GM10248 (cell line): ENCODE results near the gene ZNF396.

Source experiments
- CTCF ChIA-PET: fragments of 300-600 bp; sonication (Branson Sonifier 250); formaldehyde crosslinking; extraction: SDS; loops from one replicate; lab custom pipeline; 2021; ENCODE audit warnings: antibody characterized with exemption; lab: Yijun Ruan, JAX
- POLR2A ChIA-PET: fragments of 350-650 bp; sonication (Branson Sonifier 250); formaldehyde crosslinking; extraction: SDS; loops from one replicate; lab custom pipeline; 2020; ENCODE audit warnings: antibody characterized with exemption; lab: Yijun Ruan, JAX
- DNase-seq: peaks from one replicate; pipeline ENCODE4 v3.0.0; 2012; ENCODE audit errors: extremely low spot score
- TF ChIP-seq, protein P1 (sequence below): IDR thresholded peaks from 2 replicates; pipeline ENCODE4 v1.5.1; 2012; ENCODE audit warnings: mild to moderate bottlenecking, low read depth; ENCODE audit errors: extremely low read depth, missing control alignments, control extremely low read depth

Gene ZNF396

GRCh38 chr18:35335866-35336265, 41.3 kb downstream of the ZNF396 start:
- TF ChIP-seq, protein P1, sequence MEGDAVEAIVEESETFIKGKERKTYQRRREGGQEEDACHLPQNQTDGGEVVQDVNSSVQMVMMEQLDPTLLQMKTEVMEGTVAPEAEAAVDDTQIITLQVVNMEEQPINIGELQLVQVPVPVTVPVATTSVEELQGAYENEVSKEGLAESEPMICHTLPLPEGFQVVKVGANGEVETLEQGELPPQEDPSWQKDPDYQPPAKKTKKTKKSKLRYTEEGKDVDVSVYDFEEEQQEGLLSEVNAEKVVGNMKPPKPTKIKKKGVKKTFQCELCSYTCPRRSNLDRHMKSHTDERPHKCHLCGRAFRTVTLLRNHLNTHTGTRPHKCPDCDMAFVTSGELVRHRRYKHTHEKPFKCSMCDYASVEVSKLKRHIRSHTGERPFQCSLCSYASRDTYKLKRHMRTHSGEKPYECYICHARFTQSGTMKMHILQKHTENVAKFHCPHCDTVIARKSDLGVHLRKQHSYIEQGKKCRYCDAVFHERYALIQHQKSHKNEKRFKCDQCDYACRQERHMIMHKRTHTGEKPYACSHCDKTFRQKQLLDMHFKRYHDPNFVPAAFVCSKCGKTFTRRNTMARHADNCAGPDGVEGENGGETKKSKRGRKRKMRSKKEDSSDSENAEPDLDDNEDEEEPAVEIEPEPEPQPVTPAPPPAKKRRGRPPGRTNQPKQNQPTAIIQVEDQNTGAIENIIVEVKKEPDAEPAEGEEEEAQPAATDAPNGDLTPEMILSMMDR, result no peak
- CTCF ChIA-PET, result interaction anchor here (1.6 kb wide), 1 partner anchor 104 kb away, joined by 3 read pairs; no protein-coding TSS in a partner anchor
- DNase-seq, result no peak
- POLR2A ChIA-PET, result no interaction called here

DNA sequence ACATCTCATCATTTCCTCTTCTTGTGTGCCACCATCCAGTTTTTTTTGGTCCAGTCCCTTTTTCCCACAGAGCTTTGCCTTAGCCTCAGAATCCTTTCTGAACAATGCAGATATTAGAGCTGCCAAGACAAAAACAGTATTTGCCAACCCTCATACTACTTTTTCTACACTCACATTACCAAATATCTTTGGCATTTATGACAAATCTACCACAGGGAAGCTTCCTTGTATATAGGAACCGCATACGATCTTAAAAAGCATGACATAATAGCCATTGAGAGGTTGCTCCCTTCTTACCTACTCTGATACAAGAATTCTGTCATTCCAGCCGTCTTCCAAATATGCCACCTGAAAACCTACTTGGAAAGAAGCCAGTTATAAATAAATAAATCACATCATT, 42.3 kb downstream of the ZNF396 start:
- TF ChIP-seq, protein P1, result no peak
- DNase-seq, result no peak
- CTCF ChIA-PET, result interaction anchor here (0.7 to 1.8 kb wide), 5 partner anchors 11 to 308 kb away, joined by 3 to 5 read pairs (median 3); no protein-coding TSS in a partner anchor
- POLR2A ChIA-PET, result interaction anchor here (0.6 kb wide), 1 partner anchor 45 kb away, joined by 3 read pairs; the partner anchor contains the start of gene ZSCAN30

- ChIA-PET CTCF (interaction anchor here (1.2 to 1.8 kb wide), 4 partner anchors 11 to 307 kb away, joined by 3 to 5 read pairs (median 4); no protein-coding TSS in a partner anchor), POLR2A (interaction anchor here (0.6 kb wide), 1 partner anchor 44 kb away, joined by 3 read pairs; the partner anchor contains the start of gene ZSCAN30)
- DNase-seq, result no peak
- TF ChIP-seq, protein P1, result no peak
Measured at GRCh38 chr18:35334212-35334611, 42.9 kb downstream of the ZNF396 start.

DNA sequence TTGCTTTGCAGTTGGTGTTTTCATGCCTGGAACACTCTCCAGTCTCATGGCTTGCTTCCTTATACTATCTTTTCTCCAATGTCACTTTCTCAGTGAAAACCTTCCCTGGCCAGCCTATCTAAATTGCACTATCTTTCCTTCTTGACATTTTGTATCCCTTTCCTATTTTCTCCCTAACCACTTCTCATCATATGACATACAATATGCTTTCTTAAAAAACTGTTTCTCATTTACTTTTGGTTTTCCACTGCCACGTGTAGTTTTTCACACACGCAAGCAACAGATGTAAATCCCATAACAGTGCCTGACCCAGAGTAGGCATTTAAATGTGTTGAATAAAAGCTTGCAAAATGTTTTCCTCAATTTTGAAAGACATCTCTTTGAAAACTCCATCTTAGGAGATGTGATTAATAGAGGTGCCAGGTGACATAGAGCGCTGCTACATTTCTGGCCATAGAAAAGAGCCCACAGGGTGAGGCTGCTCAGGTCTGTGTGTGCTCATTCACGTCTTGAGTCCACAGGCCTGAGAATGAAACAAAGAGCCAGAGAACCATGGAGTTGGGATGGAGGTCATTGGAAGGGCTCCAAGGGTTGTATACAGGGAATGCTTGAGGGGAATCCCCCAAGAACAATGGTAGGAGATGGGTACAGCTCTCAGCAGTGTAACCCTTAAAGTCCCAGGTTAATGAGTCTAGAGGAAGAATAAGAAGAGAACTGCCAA, 45.6 kb downstream of the ZNF396 start:
- TF ChIP-seq, protein P1, result no peak
- POLR2A ChIA-PET, result no interaction called here
- CTCF ChIA-PET, result interaction anchor here (1.0 to 1.1 kb wide), 2 partner anchors 10 to 15 kb away, joined by 3 read pairs; no protein-coding TSS in a partner anchor
- no peak for DNase-seq

- CTCF ChIA-PET, result no interaction called here
- DNase-seq, result no peak
- POLR2A ChIA-PET, result no interaction called here
- TF ChIP-seq, protein P1, result no peak
Measured at GRCh38 chr18:35328868-35329267, 48.3 kb downstream of the ZNF396 start.

- POLR2A ChIA-PET, result no interaction called here
Measured at GRCh38 chr18:35326695-35327387, 50.3 kb downstream of the ZNF396 start.

More at GRCh38 chr18:35326695-35327387, 50.3 kb downstream of the ZNF396 start:
- no peak for DNase-seq
- TF ChIP-seq, protein P1, result no peak
- CTCF ChIA-PET, result no interaction called here
